ENCODE results near the gene PIAS2.
"Not testable (repeated sequence)": the region's sequence is repeated elsewhere in the genome, so short reads cannot be mapped to it uniquely, and the experiment has no call there.

Gene PIAS2

DNA sequence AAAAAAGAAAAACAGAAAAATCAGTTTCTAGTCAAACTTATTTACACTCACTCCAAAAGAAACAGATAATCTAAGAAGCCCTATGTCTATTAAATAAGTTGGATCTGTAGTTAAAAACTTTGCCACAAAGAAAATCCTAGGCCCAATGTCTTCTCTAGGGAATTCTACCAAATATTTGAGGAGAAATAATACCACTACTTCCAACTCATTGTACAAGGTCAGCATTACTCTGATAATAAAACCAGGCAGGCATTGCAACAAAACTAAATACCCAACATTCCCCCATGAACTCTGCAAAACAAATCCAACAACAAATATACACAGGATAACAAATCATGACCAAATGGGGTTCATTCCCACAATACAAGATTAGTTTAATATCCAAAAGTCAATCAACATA, 86.7 kb downstream of the PIAS2 start:
- no peak for DNase-seq

DNA sequence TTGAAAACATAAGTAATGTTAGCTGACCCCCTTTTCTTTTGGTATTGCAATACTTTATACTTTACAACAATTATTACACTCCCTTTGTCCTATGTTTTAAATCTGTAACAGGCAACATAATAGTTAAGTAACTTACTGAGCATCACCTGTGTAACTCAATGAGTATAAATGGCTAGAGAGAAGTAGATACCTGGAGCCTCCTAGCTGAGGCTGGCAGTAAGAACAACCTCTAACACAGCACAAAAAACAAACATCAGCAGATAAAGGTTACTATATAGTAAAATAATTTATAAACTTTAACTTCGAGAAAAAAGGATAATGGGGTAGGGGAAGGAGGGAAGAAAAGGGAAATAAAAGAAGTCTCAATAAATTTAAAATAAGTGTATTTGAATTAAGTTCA, 87.4 kb downstream of the PIAS2 start:
- no peak for DNase-seq

DNA sequence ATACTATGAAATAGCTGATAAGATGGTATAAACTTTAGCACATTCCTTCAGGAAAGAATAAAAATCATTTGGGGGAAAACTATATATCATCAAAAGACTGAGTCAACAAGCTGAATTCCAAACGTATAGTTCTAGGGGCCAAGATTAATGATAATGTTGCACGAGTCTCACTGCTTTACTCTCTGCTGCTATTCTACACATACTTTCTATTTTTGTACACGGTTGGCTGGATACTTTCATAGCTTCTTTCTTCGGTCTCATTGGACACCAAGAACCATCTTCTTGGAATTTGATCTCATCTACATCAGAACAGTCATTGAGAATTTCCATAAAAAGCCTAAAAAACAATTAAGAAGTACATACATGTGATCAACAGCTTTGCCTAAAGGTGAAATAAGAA, 87.8 kb downstream of the PIAS2 start:
- DNase-seq, result no peak

DNA sequence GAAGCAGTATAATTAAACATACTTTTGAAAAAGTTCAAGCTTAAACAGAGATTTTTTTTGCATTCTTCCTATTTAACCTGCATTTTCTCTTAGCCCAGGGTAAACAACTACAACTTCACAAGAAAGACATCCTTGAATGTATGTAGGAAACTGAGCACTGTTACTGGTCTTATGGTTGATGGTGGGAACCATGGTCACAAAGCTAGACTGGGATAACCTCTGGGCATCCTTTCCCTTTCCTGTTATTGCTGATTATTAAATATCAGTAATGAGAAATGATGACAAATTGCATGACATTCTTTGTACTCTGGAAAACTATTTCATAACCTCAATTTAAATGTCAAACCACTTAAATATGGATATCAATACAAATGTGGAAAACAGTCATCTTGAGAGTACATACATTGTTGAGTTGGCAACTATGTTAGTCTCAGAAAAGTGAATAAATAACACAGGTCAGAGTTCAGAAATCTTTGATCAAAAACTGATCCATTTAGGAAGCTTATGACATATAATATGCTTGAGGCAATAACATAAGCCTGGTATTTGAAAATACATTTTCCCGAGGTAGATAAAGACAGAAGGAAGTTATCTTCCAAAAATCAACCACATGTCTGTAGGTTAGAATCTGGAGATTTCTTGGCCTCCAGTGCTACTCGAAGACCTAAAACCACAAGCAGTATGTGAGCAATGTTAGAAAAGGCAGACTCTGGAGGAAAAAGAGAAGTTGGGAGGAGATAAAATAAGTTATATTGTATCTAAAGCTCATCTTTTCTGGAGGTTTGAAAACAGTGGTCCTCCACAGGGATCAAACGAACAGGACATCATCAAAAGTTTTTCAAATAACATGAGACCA, 95.2 kb downstream of the PIAS2 start:
- DNase-seq, result no peak

DNA sequence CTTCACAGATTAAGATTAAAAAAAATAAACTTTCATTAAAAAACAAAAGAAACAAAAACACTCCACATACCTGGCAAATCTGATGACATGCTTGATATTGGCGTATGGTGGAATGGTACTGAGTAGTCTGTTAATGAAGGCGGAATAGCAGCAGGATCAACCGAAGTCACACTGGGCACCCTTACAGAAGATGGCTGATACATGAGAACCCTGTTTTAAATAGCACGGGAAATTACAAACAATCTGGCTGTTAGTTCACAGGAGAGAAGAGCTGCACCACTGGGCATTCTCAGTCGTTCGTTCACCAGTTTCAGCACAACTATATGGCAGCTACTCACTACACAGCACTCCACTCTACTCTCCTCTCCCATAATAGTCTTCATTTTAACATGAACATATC, 96.4 kb downstream of the PIAS2 start:
- no peak for DNase-seq

DNA sequence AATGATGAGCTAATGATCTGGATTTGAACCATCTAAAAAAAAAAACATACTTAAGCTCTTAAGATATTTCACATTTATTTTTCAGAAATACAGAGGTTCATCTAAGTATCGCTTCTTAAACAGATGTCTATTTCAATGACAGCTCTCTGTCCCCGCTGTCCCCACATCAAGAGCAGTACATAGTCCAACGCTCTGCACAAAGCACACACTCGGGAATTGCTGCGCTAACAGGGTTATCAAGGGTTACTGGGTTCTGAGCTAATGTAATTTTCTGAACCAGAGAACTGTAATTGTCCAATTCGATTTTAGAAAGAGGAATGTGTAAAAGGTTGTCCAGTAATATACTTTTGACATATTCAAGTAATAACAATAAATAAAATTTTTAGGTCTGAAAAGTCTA, 101.6 kb downstream of the PIAS2 start:
- DNase-seq, result no peak

DNA sequence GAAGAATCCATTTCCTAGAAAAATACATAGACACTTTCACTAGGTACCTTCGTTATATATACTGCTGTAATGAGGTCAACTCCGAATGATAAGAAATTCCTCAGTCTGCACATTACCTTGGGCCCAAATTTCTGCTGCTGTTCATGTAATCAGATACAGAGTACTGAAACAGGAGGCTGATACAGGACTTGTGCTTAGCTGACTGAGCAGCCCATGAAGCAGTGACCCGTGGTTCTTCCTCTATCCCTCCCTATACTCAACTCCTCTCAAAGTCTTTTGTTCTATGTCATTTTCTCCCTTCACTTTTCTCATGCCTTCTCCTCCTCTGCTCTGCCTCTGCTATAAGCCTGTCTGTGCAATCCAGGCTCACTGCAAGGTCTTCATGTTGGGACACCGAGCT, 102.9 kb downstream of the PIAS2 start:
- DNase-seq, result no peak

DNA sequence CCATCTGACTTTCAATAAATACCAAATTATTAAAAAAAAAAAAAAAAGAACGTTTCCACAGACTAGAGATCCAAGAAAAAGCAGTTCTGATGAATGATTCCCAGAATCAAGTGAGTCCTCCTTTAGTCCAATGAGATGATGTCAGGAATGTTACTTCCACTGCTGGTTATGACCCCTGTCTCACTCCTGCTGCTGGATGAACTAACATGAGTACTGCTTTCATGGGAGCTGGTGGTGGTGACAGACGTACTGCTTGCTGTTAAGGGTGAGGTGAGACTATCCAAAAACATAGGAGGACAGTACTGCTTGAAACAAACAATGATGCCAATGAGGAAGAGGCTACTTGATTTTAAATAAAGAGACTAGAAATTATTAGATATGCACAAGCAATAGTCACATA, 105.0 kb downstream of the PIAS2 start:
- no peak for DNase-seq

DNA sequence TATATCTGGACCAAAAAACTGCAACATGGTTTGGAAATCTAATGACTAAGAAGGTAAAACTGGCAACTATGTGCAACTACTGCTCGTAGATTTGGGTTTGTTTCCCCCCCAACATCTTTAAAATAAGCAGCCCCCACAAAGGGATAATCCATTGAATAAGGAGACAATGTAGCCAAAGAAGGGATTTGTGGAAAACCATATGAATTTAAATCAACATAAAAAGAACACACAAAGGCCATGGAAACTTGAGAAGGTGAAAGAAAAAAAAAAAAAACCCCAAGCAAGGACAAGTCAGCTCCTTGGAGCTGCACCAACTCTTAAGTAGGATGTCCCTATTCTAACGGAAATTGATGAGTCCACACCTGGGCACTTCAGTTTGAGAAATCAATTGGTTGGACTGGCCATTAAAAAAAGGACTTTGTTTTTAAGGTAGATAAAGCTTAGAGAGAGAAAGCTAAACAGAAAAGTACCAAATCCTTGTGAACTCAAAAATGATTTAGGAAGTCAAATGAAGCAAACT, 106.8 kb downstream of the PIAS2 start:
- DNase-seq, result no peak

DNA sequence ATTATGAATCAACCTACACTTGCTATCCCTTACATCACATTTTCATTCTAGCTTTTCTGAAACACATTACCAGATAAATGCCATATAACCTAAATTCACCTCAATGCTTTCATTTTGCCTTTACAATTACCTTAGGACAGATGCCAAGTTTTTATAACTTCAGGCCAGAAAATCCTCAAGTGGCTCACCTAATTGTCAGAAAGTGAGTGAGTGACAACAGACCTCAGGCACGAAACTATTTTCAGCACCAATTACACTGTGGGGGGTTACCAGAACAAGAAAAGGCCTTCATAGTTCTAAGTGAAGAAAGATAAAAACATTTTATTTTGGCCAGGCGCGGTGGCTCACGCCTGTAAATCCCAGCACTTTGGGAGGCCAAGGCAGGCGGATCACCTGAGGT, 108.2 kb downstream of the PIAS2 start:
- no peak for DNase-seq

DNA sequence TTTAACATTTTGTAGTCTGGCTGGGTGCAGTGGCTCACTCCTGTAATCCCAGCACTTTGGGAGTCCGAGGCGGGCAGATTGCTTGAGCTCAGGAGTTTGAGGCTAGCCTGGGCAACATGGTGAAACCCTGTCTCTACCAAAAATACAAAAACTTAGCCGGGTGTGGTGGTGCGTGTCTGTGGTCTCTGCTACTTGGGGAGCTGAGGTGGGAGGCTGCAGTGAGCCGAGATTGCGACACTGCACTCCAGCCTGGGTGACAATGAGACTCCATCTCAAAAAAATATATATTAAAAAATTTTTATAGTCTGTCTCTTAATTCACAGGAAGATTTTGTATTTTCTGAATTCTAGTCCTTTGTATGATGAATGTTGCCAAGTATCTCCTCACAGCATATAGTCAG, 121.4 kb downstream of the PIAS2 start:
- not testable (repeated sequence) for DNase-seq

DNA sequence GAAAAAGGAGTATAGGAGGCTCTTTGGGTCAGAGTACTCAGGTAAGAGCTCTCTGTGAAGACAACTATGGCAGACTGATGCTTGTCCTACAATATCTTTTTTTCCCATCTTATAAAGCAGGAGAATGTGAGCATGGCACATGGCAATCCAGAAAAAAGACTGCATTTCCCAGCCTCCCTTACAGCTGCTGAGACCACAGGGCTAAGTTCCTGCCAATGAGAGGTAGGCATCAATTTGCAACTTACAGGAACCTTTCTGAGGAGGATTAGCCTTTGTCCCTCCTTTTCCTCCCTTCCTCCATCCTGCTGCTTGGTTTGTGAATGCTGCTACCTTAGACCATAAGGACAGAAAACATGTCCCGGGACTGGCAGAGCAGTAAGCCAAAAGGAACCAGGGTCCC, 122.7 kb downstream of the PIAS2 start:
- no peak for DNase-seq

DNA sequence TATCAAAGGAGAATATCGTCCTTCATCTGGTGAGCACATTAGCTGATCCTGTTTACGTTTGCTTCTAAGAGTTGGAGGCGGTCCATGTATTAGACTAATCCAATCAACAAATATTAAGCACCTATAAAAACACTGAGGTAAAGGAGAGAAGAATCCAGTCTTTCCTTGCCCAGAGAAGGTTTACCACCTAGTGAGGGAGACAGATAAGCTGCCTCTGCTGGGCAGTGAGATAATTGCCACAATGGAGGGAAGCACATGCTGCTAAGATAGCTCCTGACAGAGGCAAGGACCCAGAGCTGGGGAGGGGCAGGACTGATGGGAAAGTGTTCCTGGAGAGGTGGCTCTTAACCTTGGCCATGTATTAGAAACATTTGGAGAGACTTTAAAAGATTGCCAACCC, 123.7 kb downstream of the PIAS2 start:
- DNase-seq, result no peak

DNA sequence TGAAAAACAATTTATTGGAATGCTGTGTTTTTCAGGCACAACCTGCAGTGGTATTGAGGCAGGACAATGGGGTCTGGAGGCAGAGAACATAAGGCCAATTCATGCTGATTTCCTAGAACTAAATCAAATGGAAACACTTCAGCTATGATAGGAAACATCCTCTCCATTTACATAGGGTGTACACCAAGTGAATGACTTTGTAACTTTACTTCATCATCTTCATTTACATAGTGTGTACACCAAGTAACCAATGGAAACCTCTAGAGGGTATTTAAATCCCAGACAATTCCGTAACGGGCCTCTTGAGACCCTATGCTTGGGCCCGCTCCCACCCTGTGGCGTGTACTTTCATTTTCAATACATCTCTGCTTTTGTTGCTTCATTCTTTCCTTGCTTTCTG, 128.2 kb downstream of the PIAS2 start:
- DNase-seq, result no peak

DNA sequence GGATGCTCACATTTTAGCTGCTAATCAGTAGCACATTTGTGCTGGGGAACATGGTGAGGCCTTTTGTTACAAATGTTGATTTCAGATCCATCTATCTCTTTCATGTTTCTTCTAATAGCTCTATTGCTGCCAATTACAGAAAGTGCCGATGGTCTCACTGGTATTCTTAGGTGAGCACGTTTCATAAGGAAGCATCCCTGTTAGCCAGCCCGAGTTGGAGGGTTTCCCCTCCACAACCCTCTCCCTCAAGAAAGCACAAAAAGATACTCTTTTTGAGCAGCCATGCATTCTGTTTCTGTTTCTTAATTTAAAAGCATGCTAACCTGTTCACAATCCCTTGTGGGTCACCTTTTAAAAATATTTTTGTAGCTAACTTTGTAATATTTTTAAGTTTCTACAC, 129.6 kb downstream of the PIAS2 start:
- DNase-seq, result no peak

DNA sequence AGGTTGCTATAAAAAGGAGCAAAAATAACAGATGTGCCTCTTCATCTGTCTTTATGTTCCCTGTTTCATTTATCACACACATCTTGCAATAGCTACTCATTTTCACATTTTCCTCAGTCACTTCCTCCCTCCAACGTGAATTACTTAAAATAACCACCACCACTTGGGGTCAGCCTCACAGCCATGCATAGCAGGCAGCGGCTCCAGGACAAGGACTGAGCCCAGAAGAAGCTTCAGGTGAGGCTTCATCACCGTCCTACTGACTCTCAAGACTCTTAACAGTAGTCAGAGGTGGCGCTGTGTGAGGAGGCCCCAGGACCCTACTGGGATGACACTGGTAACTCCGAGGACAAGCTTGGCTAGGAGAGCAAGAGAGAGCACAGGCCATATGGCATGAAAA, 144.9 kb downstream of the PIAS2 start:
- no peak for DNase-seq

DNA sequence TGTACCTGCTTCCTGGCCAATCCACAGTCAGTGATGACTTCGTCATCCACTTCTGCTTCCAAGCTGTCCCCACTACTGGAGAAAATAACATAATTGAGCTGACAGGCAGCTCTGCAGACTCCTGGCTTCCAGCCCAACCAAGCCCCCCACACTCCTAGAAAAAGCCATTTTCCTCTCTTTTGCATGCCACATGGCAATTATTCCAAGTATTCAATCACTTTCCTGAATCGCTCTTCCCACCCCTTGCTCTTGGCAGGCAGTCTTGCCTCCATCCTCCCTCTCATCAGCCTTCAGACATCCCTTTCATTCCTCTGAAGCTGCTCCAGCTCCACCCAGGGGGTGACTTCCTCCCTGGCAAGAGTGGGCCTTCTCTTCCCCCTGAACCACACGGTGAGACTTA, 146.2 kb downstream of the PIAS2 start:
- DNase-seq, result no peak

DNA sequence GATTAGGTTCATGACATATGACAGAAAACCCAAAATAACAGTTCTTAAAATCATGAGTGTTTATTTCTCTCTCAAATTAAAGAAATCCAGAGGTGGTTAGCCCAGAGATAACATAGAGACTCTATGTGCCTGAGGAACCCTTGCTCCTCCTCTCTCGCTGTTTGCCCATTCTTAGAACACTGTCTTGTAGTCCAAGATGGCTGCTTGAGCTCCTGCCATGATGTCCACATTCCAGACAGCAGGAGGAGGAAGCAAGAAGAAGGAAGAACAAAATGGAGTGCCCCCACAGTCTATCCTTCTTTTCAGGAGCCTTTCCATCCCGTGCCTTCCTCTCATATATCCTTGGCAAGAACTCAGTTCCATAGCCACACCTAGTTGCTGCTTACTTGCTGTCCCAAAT, 146.6 kb downstream of the PIAS2 start:
- DNase-seq, result no peak

DNA sequence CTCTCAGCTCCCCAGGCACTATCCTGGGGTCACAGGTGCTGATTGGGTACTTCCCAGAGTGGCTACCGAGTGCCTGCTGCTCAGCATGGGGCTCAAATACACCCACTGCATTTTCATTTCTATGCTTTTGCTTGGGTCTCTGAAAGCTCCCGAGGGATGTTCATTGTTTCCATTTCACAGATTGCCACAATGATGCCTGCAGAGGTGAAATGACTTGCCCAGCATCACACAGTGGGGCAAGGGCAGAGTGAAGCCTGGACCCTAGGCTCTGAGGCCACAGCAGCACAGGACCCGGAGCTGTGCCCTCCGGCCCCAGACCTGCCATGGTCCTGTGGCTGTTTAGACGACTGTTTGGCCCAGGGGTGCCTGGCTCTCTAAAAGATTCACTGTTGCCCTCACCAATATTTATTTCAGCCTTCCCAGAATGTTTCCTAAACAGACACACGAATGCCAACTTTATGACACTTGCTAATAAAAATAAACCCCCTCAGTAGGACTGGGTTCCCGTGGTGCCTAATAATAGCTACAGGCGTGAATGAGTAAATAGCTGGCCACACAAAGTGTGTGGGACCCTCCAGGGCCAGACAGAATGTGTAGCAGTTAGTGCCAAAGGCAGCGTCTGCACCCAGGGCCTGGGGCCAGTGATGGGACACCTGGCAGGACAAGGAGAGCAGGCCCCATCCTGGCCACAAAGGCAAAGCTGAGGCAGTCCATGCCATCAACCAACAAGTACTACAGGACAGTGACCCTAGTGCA, 149.0 kb downstream of the PIAS2 start:
- no peak for DNase-seq

DNA sequence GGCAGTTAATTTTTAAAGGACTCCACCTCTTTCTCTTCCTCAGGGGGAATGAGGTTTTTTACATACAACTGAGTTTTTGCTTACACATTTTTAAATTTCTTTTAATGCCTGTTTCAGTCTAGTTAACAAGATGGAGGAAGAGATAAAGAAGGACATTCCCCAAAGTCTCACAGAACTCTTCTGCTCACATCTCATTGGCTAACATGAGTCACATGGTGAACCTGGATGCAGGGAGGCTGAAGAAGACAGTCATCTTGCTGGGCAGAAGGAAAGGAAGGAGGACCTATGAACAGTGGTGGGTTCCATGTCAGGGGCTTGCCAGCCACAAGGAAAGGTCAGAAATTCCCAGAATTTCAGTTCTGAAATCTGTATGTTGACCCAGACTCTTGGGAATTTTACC, 150.1 kb downstream of the PIAS2 start:
- no peak for DNase-seq

DNA sequence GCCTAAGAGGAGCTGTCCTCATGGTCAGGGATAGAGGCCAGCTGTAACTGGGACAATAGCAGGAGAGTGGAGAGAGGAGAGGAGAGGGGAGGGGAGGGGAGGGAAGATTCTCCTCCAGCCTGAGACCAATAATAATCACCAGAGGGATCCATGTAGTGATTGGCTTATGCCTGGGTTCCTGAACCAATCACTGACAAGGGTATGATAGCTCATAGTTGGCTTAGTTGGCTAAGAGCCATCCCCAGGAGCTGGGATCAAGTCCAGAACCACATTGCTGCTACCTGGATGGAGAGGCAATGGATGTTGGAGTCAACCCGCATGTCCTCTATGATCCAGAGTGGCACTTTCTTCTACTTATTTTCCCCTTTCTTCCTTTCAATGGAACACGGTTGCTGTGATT, 152.7 kb downstream of the PIAS2 start:
- no peak for DNase-seq

DNA sequence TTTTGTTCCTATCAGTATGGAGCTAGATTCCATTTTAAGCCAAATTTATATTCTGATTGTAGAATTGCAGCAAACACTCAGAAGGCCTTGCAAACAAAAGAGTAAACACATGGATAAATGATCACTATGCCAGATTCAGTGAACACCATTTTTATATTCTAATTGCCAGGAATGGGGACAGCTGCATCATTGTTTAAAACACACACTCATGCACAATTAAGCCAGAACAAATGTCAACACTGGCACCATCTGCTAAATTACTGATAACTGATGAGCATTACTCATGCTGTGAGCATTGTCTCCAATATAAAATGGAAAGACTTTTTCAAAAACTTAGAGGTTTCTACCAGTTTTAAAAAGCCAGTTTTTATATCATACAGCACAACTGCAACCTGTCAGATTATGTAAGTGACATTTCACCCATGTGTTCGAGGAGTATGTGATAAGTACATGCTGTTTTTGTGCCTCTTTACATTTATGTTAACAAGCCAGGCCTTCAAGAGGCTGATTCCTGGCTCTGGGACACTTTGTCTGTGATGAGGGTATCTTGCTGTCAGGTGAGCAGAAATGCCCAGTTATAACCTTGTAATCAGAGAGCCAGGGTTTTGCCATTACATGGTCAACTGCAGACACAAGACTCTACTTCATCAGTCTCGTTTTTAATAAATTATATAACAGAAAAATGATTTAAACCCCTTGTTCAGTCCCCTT, 156.1 kb downstream of the PIAS2 start:
- peak; percentile 97 for DNase-seq

DNA sequence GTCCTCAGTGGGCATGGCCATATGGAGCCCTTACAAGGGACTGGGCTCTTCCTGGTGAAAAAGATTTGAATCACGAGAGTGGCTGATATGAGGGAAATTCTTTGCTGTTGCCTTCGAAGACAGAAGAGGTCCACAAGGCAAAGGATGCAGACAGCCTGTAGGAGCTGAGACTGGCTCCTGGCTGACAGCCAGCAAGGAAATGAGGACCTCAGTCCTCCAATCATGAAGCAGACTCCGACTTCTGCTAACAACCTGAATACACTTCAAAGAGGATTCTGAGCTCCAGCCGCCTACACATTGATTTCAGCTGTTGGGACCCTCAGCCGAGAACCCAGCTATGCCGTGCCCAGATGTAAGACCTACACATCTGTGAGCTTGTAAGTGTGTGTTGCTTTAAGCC, 157.4 kb downstream of the PIAS2 start:
- peak; percentile 93 for DNase-seq
